Panc1 (cell line): ENCODE data around the gene TRIM45. TPM values are rescaled to one million over a fixed set of nuclear protein-coding genes. Genes with fewer than 3 reads are reported as not detected.
A peak's percentile ranks its signal among the peaks of the same experiment; 100 is the strongest.

Source experiments
- ATAC-seq: fragments of 200-7000 bp; cut with Tn5 transposase; 2 replicates; pipeline ENCODE4 v1.9.1; 2020; ENCODE audit warnings: mild to moderate bottlenecking, moderate library complexity
- BruUV-seq: library from RNA; stranded (reverse); fragments of 400-500 nt; replicated peaks from 2 replicates; lab custom pipeline; 2021; lab: Mats Ljungman, UMichigan
- CTCF ChIA-PET: fragments of 300-600 bp; sonication (Branson Sonifier 250); formaldehyde crosslinking; loops from one replicate; lab custom pipeline; 2022; ENCODE audit warnings: antibody characterized with exemption; lab: Charles Lee
- POLR2A ChIA-PET: fragments of 300-600 bp; sonication (Branson Sonifier 250); formaldehyde crosslinking; loops from one replicate; lab custom pipeline; 2022; ENCODE audit warnings: antibody characterized with exemption; lab: Charles Lee
- DNase-seq: peaks from one replicate; pipeline ENCODE4 v3.0.0-alpha.2; 2010; ENCODE audit warnings: low read depth, low spot score
- H3K27ac ChIP-seq: 2 replicates; pipeline ENCODE4 v1.5.1; 2011; ENCODE audit warnings: mild to moderate bottlenecking, low read length, inconsistent platforms
- H3K27me3 ChIP-seq: fragments of 200-500 bp; sonication (Bioruptor generic); 2 replicates; pipeline ENCODE4 v1.6.0; 2014; ENCODE audit warnings: low read length, inconsistent platforms; ENCODE audit not compliant: control insufficient read depth, insufficient read depth
- H3K36me3 ChIP-seq: fragments of 200-500 bp; sonication (Bioruptor generic); 2 replicates; pipeline ENCODE4 v1.5.1; 2014; ENCODE audit warnings: inconsistent platforms, mild to moderate bottlenecking, low read length, moderate library complexity; ENCODE audit not compliant: control insufficient read depth, insufficient read depth
- H3K4me1 ChIP-seq: 2 replicates; pipeline ENCODE4 v1.5.1; 2011; ENCODE audit warnings: inconsistent platforms, mild to moderate bottlenecking, low read length, moderate library complexity; ENCODE audit not compliant: control insufficient read depth, insufficient read depth
- H3K4me3 ChIP-seq, 2 experiments: 2 replicates each; pipeline ENCODE4 v1.5.1; 2011 to 2012; ENCODE audit warnings: low read depth in 2 of 2, low read length in 2 of 2, mild to moderate bottlenecking in 2 of 2, inconsistent platforms in 1 of 2, moderate library complexity in 1 of 2
- H3K9me3 ChIP-seq: fragments of 200-500 bp; sonication (Bioruptor generic); 2 replicates; pipeline ENCODE4 v1.5.1; 2014; ENCODE audit warnings: low read depth, mild to moderate bottlenecking, inconsistent platforms, low read length, moderate library complexity; ENCODE audit not compliant: control insufficient read depth, insufficient read depth
- POLR2AphosphoS5 ChIP-seq: IDR thresholded peaks from 2 replicates; pipeline ENCODE4 v1.6.1; 2012; ENCODE audit warnings: mild to moderate bottlenecking, low read depth, low read length, moderate library complexity
- SIN3A ChIP-seq: IDR thresholded peaks from 2 replicates; pipeline ENCODE4 v1.6.1; 2012; ENCODE audit warnings: low read depth, mild to moderate bottlenecking, low read length, moderate library complexity, borderline replicate concordance; ENCODE audit not compliant: insufficient read depth
- TCF7L2 ChIP-seq: IDR thresholded peaks from 2 replicates; pipeline ENCODE4 v1.6.1; 2011; ENCODE audit warnings: mild to moderate bottlenecking, low read depth, low read length, inconsistent platforms
- in situ Hi-C: cut with HindIII; loops from 2 replicates; pipeline ENCODE4 v1.10.0; 2016; ENCODE audit warnings: low sequenced_read_pairs, low pct_unique_long_range_greater_than_20kb
- intact Hi-C: fragments of 100-400 bp; cut with micrococcal nuclease; formaldehyde crosslinking; loops from one replicate; pipeline ENCODE4 v1.10.0; 2022; ENCODE audit not compliant: unreplicated experiment
- total RNA-seq: library from RNA; stranded (reverse); gene quantifications from one replicate; pipeline ENCODE4 v1.2.1, GENCODE V29; 2021; ENCODE audit not compliant: unreplicated experiment
- TF ChIP-seq, protein P1 (sequence below): fragments of 450-650 bp; IDR thresholded peaks from 2 replicates; pipeline ENCODE4 v1.5.1; 2017; ENCODE audit warnings: mild to moderate bottlenecking
- TF ChIP-seq, protein P2 (sequence below), 2 experiments: IDR thresholded peaks; 2 replicates each; pipeline ENCODE4 v1.6.1; 2011 to 2012; ENCODE audit warnings: low read depth in 2 of 2, control low read depth in 1 of 2, low read length in 1 of 2, mild to moderate bottlenecking in 1 of 2, moderate library complexity in 1 of 2; ENCODE audit not compliant: insufficient read depth in 1 of 2

TRIM45 gene
- total RNA-seq, 1 experiment from 2014 or later, result 4.7 TPM

- no peak for ATAC-seq
Observed at GRCh38 chr1:117068580-117068979, 53.0 kb downstream of the TRIM45 start.

GRCh38 chr1:117067533-117068370 is 53.8 kb downstream of the TRIM45 start:
- ChIA-PET POLR2A (no interaction called here), CTCF (interaction anchor here (1.5 to 1.9 kb wide), 2 partner anchors 61 to 217 kb away, joined by 6 to 9 read pairs; no protein-coding TSS in a partner anchor)
- intact Hi-C loops, result no loop called here
- Histone ChIP-seq H3K27me3 (no peaks in the 10 kb centered on the region), H3K9me3 (no peaks in the 10 kb centered on the region), H3K27ac (no peak overlapping the region), H3K4me3 (no peak overlapping the region), H3K4me1 (no peaks in the 10 kb centered on the region), H3K36me3 (peaks cover 4% of the 10 kb centered on the region; the same call in 1 of the 2 replicates)
- in situ Hi-C loops, result no loop called here
- no peak for TF ChIP-seq POLR2AphosphoS5
- TF ChIP-seq, protein P1, sequence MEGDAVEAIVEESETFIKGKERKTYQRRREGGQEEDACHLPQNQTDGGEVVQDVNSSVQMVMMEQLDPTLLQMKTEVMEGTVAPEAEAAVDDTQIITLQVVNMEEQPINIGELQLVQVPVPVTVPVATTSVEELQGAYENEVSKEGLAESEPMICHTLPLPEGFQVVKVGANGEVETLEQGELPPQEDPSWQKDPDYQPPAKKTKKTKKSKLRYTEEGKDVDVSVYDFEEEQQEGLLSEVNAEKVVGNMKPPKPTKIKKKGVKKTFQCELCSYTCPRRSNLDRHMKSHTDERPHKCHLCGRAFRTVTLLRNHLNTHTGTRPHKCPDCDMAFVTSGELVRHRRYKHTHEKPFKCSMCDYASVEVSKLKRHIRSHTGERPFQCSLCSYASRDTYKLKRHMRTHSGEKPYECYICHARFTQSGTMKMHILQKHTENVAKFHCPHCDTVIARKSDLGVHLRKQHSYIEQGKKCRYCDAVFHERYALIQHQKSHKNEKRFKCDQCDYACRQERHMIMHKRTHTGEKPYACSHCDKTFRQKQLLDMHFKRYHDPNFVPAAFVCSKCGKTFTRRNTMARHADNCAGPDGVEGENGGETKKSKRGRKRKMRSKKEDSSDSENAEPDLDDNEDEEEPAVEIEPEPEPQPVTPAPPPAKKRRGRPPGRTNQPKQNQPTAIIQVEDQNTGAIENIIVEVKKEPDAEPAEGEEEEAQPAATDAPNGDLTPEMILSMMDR, result peak; percentile 75
- ATAC-seq (peak; percentile 84), DNase-seq (no peak)
- BruUV-seq, result no TSS peak

More at GRCh38 chr1:117068580-117068979, 53.0 kb downstream of the TRIM45 start:
- H3K36me3 ChIP-seq, result no peaks in the 10 kb centered on the region
- BruUV-seq, result no TSS peak
- CTCF ChIA-PET, result interaction anchor here (1.9 kb wide), 1 partner anchor 216 kb away, joined by 9 read pairs; no protein-coding TSS in a partner anchor
- intact Hi-C loops (no loop called here), in situ Hi-C loops (no loop called here)
- no peak for DNase-seq
- H3K9me3 ChIP-seq, result no peaks in the 10 kb centered on the region
- no peaks in the 10 kb centered on the region for H3K27me3 ChIP-seq
- H3K4me3 ChIP-seq, result no peak overlapping the region
- H3K4me1 ChIP-seq, result no peaks in the 10 kb centered on the region
- no peak overlapping the region for H3K27ac ChIP-seq
- POLR2A ChIA-PET, result no interaction called here
- TF ChIP-seq SIN3A, result no peak

DNA sequence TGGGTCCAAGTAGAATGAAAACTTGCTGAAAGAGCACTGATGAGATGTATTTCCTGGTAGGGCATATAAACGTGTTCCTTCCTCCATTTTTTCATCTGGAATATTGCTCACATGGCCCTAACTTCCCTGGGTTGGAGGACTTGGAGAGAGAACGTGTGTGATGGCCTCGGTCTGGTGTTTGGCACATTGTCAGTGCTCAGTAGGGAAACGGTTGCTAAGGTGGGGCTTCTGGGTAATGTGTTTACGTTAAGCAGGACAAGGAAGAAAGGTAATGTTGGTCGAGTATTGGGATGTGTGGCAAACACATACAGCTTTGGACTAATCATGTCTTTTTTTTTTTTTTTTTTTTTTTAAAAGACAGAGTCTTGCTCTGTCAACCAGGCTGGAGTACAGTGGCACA is 55.2 kb downstream of the TRIM45 start:
- Histone ChIP-seq H3K4me1 (peaks cover 1% of the 10 kb centered on the region; the same call in 1 of the 2 replicates), H3K4me3 (no peak overlapping the region), H3K27ac (no peak overlapping the region), H3K27me3 (no peaks in the 10 kb centered on the region), H3K36me3 (peaks cover 4% of the 10 kb centered on the region; the same call in 1 of the 2 replicates), H3K9me3 (no peaks in the 10 kb centered on the region)
- POLR2A ChIA-PET, result no interaction called here
- in situ Hi-C loops, result no loop called here
- DNase-seq, result no peak
- ATAC-seq, result no peak
- CTCF ChIA-PET, result interaction anchor here (1.9 kb wide), 1 partner anchor 218 kb away, joined by 9 read pairs; no protein-coding TSS in a partner anchor
- no TSS peak for BruUV-seq
- intact Hi-C loops, result no loop called here
- TF ChIP-seq TCF7L2, result no peak
- TF ChIP-seq, protein P1, result no peak
- TF ChIP-seq, protein P2, sequence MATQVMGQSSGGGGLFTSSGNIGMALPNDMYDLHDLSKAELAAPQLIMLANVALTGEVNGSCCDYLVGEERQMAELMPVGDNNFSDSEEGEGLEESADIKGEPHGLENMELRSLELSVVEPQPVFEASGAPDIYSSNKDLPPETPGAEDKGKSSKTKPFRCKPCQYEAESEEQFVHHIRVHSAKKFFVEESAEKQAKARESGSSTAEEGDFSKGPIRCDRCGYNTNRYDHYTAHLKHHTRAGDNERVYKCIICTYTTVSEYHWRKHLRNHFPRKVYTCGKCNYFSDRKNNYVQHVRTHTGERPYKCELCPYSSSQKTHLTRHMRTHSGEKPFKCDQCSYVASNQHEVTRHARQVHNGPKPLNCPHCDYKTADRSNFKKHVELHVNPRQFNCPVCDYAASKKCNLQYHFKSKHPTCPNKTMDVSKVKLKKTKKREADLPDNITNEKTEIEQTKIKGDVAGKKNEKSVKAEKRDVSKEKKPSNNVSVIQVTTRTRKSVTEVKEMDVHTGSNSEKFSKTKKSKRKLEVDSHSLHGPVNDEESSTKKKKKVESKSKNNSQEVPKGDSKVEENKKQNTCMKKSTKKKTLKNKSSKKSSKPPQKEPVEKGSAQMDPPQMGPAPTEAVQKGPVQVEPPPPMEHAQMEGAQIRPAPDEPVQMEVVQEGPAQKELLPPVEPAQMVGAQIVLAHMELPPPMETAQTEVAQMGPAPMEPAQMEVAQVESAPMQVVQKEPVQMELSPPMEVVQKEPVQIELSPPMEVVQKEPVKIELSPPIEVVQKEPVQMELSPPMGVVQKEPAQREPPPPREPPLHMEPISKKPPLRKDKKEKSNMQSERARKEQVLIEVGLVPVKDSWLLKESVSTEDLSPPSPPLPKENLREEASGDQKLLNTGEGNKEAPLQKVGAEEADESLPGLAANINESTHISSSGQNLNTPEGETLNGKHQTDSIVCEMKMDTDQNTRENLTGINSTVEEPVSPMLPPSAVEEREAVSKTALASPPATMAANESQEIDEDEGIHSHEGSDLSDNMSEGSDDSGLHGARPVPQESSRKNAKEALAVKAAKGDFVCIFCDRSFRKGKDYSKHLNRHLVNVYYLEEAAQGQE (IDR thresholded peaks at IDR 0.05; ENCODE audit: insufficient read depth in 1 of 2, low read depth in 2 of 2, low read length in 1 of 2), result no peak
- no peak for TF ChIP-seq SIN3A
- no peak for TF ChIP-seq POLR2AphosphoS5
